ENCODE data around the gene BHLHA9.

GRCh38 chr17:1274245-1274608 is 4.0 kb downstream of the BHLHA9 start:
- TF ChIP-seq CTCF (IDR thresholded peaks at IDR 0.05), result no peak
- no peak for TF ChIP-seq POLR2A (IDR thresholded peaks at IDR 0.05)
